GM12872 (cell line): Measurements from ENCODE around the gene WNT11.

Experiments
- TF ChIP-seq, protein P1 (sequence below): IDR thresholded peaks from 3 replicates; pipeline ENCODE4 v1.5.1; 2011; ENCODE audit warnings: low read depth, mild to moderate bottlenecking, low read length, moderate library complexity; ENCODE audit not compliant: insufficient read depth

The WNT11 gene

GRCh38 chr11:76215941-76216340, 9.6 kb upstream of the WNT11 start:
- TF ChIP-seq, protein P1, sequence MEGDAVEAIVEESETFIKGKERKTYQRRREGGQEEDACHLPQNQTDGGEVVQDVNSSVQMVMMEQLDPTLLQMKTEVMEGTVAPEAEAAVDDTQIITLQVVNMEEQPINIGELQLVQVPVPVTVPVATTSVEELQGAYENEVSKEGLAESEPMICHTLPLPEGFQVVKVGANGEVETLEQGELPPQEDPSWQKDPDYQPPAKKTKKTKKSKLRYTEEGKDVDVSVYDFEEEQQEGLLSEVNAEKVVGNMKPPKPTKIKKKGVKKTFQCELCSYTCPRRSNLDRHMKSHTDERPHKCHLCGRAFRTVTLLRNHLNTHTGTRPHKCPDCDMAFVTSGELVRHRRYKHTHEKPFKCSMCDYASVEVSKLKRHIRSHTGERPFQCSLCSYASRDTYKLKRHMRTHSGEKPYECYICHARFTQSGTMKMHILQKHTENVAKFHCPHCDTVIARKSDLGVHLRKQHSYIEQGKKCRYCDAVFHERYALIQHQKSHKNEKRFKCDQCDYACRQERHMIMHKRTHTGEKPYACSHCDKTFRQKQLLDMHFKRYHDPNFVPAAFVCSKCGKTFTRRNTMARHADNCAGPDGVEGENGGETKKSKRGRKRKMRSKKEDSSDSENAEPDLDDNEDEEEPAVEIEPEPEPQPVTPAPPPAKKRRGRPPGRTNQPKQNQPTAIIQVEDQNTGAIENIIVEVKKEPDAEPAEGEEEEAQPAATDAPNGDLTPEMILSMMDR: no peak

GRCh38 chr11:76214968-76215548, 8.8 kb upstream of the WNT11 start:
- TF ChIP-seq, protein P1: no peak

- TF ChIP-seq, protein P1: no peak
Measured at GRCh38 chr11:76214186-76214585, 7.9 kb upstream of the WNT11 start.

DNA sequence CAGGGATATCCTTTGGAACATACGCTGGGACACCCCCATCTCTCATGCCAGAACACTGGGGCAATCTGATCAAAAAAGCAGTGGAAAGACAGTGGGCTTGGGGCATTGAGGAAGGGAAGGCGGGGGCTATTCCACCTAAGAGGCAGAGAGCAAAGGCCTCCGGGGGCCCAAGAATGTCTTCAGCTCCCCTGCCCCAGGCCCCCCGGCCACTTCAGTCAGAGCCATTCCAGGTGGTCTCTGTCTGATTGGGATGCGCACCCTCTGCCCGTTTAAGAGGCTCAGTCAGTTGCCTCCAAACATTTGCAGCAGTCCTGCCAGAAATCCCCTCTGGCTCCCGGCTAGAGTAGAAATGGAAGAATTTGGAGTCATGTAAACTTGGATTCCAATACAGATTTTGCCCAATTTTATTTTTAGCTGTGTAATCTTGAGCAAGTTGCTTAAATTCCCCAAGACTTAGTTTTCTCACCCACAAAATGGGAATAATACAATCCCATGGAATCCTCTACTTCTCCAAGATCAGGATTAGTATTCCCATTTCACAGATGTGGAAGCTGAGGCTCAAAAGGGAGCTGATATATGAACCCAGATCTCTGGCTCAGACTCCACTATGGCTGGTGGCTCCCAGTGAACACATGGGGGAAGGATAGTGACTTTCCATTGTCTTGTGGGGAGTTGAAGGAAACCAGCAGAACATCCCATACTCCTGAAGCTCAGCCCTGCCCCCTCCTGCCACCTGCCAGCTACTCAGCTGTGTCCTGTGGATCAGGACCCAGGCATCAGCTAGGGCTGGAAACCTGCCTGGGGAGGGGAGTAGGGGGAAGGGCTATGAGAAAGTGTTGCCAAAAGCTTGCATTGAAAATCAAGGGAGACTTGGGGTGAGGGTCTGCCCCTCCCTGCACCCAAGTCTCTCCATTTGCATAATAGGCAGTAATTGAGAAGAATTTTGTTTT, 6.1 kb upstream of the WNT11 start:
- TF ChIP-seq, protein P1: no peak

DNA sequence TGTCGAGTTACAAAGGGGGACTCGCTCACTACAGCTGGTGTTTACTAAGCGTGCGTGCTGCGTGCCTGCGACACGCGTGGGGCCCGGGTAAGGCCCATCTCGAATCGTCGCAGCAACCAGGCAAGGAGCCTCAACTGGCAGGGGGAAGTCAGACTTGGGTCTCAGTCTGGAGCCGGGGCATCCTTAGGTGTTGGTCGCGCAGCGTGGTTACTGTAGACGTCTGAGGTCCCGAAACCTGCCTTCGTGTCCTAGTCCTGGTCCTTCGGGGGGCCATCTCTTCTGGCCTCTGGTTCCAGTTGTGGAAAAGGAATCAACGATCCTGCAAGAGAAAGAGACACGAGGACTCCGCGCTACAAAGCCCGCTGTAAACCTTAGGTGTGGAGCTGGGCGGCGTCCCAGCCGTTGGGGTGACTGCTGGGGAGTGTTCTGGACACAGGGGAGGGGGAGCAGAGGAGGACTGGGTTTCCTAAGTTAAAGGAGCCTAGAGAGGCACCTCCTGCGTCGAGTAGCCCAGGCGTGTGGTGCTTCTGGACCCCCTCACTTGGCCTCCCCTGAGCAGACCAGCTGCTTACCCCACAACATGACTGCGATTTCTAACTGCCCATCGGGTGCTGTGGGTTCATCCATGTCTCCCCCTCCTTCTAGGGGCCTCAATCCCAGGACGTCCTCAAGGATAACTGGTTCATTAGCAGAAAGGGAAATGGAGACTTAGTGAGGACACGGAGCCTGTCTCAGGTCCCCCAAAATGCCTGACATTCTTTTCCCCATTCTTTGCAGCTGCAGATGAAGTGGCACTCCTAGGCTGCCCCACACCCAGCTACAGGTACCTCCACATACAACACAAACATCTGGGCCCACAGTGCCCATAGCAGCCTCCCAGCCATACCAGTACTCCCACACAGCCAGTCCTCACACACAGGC, 4.9 kb upstream of the WNT11 start:
- TF ChIP-seq, protein P1: no peak

- TF ChIP-seq, protein P1: no peak
Measured at GRCh38 chr11:76209973-76210930, 4.0 kb upstream of the WNT11 start.
